ENCODE measurements around the gene OR4E2. TPM values are rescaled to one million over a fixed set of nuclear protein-coding genes. Genes with fewer than 3 reads are reported as not detected.
A peak's percentile ranks its signal among the peaks of the same experiment; 100 is the strongest.
"Not testable (repeated sequence)": the region's sequence is repeated elsewhere in the genome, so short reads cannot be mapped to it uniquely, and the experiment has no call there.

Gene OR4E2
- total RNA-seq, result not detected

DNA sequence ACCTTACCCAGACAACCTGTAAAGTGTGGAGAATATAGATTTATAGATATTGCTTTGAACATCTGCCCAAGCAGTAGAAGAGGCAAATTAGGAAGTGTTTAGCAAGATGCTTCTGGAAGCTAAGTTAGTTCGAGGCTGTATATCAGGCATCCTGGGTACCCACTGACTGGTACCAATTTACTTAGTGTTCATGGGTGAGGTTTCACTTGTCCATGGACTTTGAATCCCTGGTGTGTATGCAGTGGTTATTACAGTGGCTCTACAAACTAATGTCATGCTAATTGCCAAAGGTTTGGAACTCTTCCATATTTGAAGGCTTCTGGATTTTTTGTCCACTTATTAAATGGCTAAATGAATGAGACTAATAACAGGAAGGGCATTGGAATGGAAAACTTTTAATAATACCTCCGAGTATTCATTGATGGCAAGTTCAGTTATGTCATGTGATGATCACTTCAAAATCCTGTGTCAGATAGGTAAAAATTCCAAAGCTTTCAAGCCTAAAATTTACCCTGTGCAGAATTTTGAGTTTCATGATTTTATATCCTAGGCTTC, at the start of gene OR4E2:
OR4E2 (plus strand) TSS at position 505 of the 555 bp plus-strand sequence. CDS start 11,248 bp downstream, outside the sequence.
- H3K4me3 ChIP-seq, result no peak within 1 kb of the TSS
- WGBS, 2 donors (ENCODE audit: low coverage in 1 of 2), result 47 to 55% methylated on average over 2 of the region's 2 CpGs
- H3K4me1 ChIP-seq, result peaks cover 0 to 20% (median 12%) of the 10 kb centered on the region in 4 donors
- H3K27me3 ChIP-seq, result no peaks in the 10 kb centered on the region
- H3K27ac ChIP-seq, result peak within 1 kb of the TSS in 3 of 4 donors; percentile 47 to 68 (median 53)
- no peak for TF ChIP-seq POLR2AphosphoS5 (IDR thresholded peaks at IDR 0.05)
- no peak for TF ChIP-seq POLR2A (IDR thresholded peaks at IDR 0.05)
- in situ Hi-C loops (cut with MboI; ENCODE audit: low pct_ligation_motif_present in 1 of 4, low pct_unique_long_range_greater_than_20kb in 1 of 4, low sequenced_read_pairs in 3 of 4), result no loop called here
- no peaks in the 10 kb centered on the region for H3K9me3 ChIP-seq
- no peaks in the 10 kb centered on the region for H3K36me3 ChIP-seq
- intact Hi-C loops (cut with DNase I; ENCODE audit: low total_unique reads), result no loop called here
- no peak for DNase-seq

DNA sequence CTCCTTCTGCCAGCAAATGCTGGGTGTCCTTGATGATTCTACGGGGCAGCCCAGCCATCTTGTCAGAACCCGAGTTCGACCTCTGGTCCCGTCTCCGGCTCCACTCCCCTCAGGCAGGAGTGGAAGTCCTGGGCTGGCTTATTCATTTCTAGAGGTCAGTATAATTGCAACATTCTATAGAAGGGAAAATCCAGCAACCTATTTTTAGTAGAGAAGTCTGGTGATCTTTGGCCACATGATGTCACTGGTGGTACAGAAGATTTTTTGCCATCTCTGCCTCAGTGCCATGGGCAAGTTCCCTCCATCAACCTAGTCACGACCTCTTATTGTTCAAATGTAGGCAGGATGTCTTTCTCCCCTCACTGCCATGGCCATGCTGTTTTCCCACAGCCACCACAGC, 41.3 kb upstream of the OR4E2 start:
- Histone ChIP-seq H3K9me3 (no peaks in the 10 kb centered on the region), H3K4me1 (no peaks in the 10 kb centered on the region), H3K27ac (no peak overlapping the region), H3K36me3 (no peaks in the 10 kb centered on the region), H3K27me3 (no peaks in the 10 kb centered on the region), H3K4me3 (no peak overlapping the region)
- intact Hi-C loops (cut with DNase I; ENCODE audit: low total_unique reads), result no loop called here
- 78% methylated on average over 6 of the region's 6 CpGs; no CpG with 5 or more reads in 1 of the 2 donors for WGBS, 2 donors (ENCODE audit: low coverage in 1 of 2)
- no peak for TF ChIP-seq EP300 (IDR thresholded peaks at IDR 0.05; ENCODE audit: low read depth)
- DNase-seq, result no peak
- in situ Hi-C loops (cut with MboI; ENCODE audit: low pct_ligation_motif_present in 1 of 4, low pct_unique_long_range_greater_than_20kb in 1 of 4, low sequenced_read_pairs in 3 of 4), result no loop called here

- DNase-seq, result no peak
- Histone ChIP-seq H3K36me3 (no peaks in the 10 kb centered on the region), H3K4me1 (no peaks in the 10 kb centered on the region), H3K27me3 (peaks cover 4% of the 10 kb centered on the region), H3K27ac (no peak overlapping the region), H3K9me3 (no peaks in the 10 kb centered on the region), H3K4me3 (no peak overlapping the region)
- TF ChIP-seq POLR2A (IDR thresholded peaks at IDR 0.05), result no peak
- TF ChIP-seq POLR2AphosphoS5 (IDR thresholded peaks at IDR 0.05), result no peak
- TF ChIP-seq CTCF (IDR thresholded peaks at IDR 0.05), result no peak
- TF ChIP-seq EP300 (IDR thresholded peaks at IDR 0.05; ENCODE audit: low read depth), result no peak
- intact Hi-C loops (cut with DNase I; ENCODE audit: low total_unique reads) (no loop called here), in situ Hi-C loops (cut with MboI; ENCODE audit: low pct_ligation_motif_present in 1 of 4, low pct_unique_long_range_greater_than_20kb in 1 of 4, low sequenced_read_pairs in 3 of 4) (no loop called here)
- 48 to 57% methylated on average over 1 of the region's 1 CpG for WGBS, 2 donors (ENCODE audit: low coverage in 1 of 2)
Observed at GRCh38 chr14:21614240-21614639, 39.4 kb upstream of the OR4E2 start.

- 80% methylated on average over 8 of the region's 8 CpGs; no CpG with 5 or more reads in 1 of the 2 donors for WGBS, 2 donors (ENCODE audit: low coverage in 1 of 2)
- TF ChIP-seq POLR2A (IDR thresholded peaks at IDR 0.05), result no peak
- no peak for TF ChIP-seq POLR2AphosphoS5 (IDR thresholded peaks at IDR 0.05)
- TF ChIP-seq CTCF (IDR thresholded peaks at IDR 0.05), result no peak
- intact Hi-C loops (cut with DNase I; ENCODE audit: low total_unique reads), result no loop called here
Observed at GRCh38 chr14:21617614-21618013, 36.0 kb upstream of the OR4E2 start.

DNA sequence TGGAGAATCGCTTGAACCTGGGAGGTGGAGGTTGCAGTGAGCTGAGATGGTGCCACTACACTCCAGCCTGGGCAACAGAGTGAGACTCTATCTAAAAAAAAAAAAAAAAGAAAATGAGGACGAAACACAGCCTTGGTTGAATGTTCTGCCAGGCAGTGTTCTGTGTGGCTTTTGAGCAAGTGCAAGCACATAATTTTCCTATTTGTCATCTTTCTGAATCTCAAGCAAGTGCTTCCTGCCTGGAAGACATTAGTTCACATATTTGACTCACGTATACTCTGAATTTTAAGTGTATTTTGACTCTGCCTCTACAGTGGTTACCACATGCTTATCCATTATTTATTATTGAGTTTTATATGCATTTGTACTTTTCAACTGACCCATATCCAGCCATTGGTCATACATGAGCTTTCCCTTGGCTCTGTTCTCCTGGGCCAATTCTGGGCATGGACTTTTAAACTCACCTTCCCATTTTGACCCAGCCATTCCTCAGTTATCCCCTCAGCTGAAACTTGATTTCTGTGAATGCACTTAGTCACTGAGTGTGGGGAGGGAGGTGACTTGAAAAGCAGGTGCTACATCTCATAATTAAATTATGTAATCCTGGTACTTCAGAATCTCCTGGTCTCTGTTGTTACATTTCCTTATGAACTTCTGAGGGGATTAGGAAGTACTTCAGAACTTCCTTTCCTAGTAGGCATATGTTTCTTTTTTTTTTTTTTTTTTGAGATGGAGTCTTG, 27.0 kb upstream of the OR4E2 start:
- H3K4me3 ChIP-seq, result no peak overlapping the region
- intact Hi-C loops (cut with DNase I; ENCODE audit: low total_unique reads), result no loop called here
- no peaks in the 10 kb centered on the region for H3K36me3 ChIP-seq
- DNase-seq, result no peak
- H3K27ac ChIP-seq, result no peak overlapping the region
- in situ Hi-C loops (cut with MboI; ENCODE audit: low pct_ligation_motif_present in 1 of 4, low pct_unique_long_range_greater_than_20kb in 1 of 4, low sequenced_read_pairs in 3 of 4), result no loop called here
- no peaks in the 10 kb centered on the region for H3K9me3 ChIP-seq
- H3K27me3 ChIP-seq, result no peaks in the 10 kb centered on the region
- 62 to 66% methylated on average over 3 of the region's 3 CpGs for whole genome bisulfite sequencing, 2 donors (ENCODE audit: low coverage in 1 of 2)
- no peak for TF ChIP-seq POLR2A (IDR thresholded peaks at IDR 0.05)
- no peak for TF ChIP-seq EP300 (IDR thresholded peaks at IDR 0.05; ENCODE audit: low read depth)
- TF ChIP-seq POLR2AphosphoS5 (IDR thresholded peaks at IDR 0.05), result no peak
- TF ChIP-seq CTCF (IDR thresholded peaks at IDR 0.05), result no peak
- H3K4me1 ChIP-seq, result no peaks in the 10 kb centered on the region

More at GRCh38 chr14:21617614-21618013, 36.0 kb upstream of the OR4E2 start:
- in situ Hi-C loops (cut with MboI; ENCODE audit: low pct_ligation_motif_present in 1 of 4, low pct_unique_long_range_greater_than_20kb in 1 of 4, low sequenced_read_pairs in 3 of 4), result no loop called here
- no peak for DNase-seq
- peaks cover 6% of the 10 kb centered on the region for H3K27me3 ChIP-seq
- H3K36me3 ChIP-seq, result no peaks in the 10 kb centered on the region
- H3K27ac ChIP-seq, result no peak overlapping the region
- H3K4me1 ChIP-seq, result no peaks in the 10 kb centered on the region
- H3K9me3 ChIP-seq, result no peaks in the 10 kb centered on the region
- H3K4me3 ChIP-seq, result no peak overlapping the region

DNA sequence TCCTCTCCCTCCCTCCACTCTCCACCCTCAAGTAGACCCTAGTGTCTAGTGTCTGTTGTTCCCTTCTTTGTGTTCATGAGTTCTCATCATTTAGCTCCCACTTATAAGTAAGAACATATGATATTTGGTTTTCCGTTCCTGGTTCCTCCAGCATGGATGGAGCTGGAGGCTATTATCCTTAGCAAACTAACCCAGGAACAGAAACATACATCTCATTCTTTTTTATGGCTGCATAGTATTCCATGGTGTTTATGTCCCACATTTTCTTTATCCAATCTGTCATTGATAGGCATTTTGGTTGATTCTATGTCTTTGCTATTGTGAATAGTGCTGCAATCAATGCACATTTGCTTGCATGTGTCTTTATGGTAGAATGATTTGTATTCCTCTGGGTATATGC, 23.1 kb upstream of the OR4E2 start:
- H3K36me3 ChIP-seq; in situ Hi-C loops (cut with MboI; ENCODE audit: low pct_ligation_motif_present in 1 of 4, low pct_unique_long_range_greater_than_20kb in 1 of 4, low sequenced_read_pairs in 3 of 4); H3K27ac ChIP-seq; H3K4me1 ChIP-seq; H3K27me3 ChIP-seq; H3K4me3 ChIP-seq; intact Hi-C loops (cut with DNase I; ENCODE audit: low total_unique reads); H3K9me3 ChIP-seq; DNase-seq: not testable (repeated sequence)
- WGBS, 2 donors (ENCODE audit: low coverage in 1 of 2), result 93 to 97% methylated on average over 1 of the region's 1 CpG

Measured in transverse colon (tissue), 4 donors.